Heart left ventricle (tissue), 13 donors: ENCODE measurements around the gene PPP1R12C.

Experiments used
- POLR2A ChIP-seq, 2 donors: fragments of 450-650 bp; IDR thresholded peaks; one replicate each; pipeline ENCODE4 v1.6.1; 2017; ENCODE audit warnings: antibody characterized with exemption in 2 of 2, mild to moderate bottlenecking in 2 of 2, moderate library complexity in 2 of 2
- TF ChIP-seq, protein P1 (sequence below), 12 donors: fragments of 200-600 bp; sonication (generic) in 4 of 12; IDR thresholded peaks; one replicate each; pipeline versions ENCODE4 v1.5.0 to v1.8.0; 2018 to 2022; ENCODE audit warnings: antibody characterized with exemption in 12 of 12, mild to moderate bottlenecking in 5 of 12
- donor health status: ischemic (EF 13 %, LVEDD 7.1; RV severe dilation, severe dysfunction).
- donor health status: DM: no; HTN: yes; CAD: no.
- donor health status: DM: no; HTN: no; CAD: no.
- donor health status: ischemic (EF 25% LVEDD 6.9; RV normal size, moderate dysfunction).
- donor health status: ischemic (EF 25% LVEDD 5.7; RV mildly dilated, moderate dysfunction).
- donor health status: ischemic (EF 35%, LVEDD 5.7; RV mildly dilated, moderate dysfunction).
- donor health status: nonischemic (EF 11% LVEDD 7.7; RV severe dilation, severe dysfunction).
- donor health status: DM: yes; HTN: yes; CAD: no.
- donor health status: PGD.
- donor health status: ischemic (EF 29% LVEDD 5.4; RV normal size, mild dysfunction).
- donor health status: nonischemic (EF 23%, LVEDD 6.1; RV moderate dilation, normal function).

DNA sequence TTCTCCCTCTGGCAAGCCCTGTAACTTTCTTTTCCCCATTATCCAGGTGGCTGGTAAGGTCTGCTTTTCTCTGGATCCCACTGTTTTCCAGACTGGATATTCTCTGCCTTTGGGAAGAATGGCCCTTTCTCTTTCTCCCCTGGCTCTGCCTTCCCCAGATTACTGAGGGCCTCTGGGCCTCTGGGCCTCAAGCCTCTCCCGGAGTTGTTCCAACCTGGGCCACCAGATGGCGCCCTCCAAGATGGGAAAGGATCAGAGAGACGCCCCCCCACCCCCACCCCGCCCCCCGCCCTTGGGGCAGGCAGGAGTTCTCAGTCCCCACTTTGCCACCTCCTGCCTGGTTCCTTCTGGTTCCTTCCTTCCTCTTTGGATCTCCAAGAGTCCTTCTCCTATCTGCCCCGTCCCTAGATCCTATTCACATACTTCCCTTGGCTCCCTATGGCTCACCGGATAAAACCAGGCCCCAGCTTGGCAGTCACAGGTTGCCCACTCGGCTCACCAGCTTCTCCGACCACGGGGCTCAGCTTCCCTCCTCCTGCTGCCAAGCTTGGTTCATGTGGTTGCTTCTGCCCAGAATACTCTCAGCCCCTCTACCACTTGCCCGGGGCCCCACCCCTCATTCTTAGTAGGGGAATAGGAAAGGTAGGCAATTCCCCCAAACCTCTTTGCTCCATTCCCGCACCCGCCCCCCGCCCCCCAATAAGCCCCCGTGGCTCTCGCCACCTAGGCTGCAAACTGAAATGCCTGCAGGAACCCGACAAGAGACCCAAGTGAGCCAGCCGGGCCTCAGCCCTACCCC lies 28.7 kb downstream of the PPP1R12C start:
- TF ChIP-seq, protein P1, sequence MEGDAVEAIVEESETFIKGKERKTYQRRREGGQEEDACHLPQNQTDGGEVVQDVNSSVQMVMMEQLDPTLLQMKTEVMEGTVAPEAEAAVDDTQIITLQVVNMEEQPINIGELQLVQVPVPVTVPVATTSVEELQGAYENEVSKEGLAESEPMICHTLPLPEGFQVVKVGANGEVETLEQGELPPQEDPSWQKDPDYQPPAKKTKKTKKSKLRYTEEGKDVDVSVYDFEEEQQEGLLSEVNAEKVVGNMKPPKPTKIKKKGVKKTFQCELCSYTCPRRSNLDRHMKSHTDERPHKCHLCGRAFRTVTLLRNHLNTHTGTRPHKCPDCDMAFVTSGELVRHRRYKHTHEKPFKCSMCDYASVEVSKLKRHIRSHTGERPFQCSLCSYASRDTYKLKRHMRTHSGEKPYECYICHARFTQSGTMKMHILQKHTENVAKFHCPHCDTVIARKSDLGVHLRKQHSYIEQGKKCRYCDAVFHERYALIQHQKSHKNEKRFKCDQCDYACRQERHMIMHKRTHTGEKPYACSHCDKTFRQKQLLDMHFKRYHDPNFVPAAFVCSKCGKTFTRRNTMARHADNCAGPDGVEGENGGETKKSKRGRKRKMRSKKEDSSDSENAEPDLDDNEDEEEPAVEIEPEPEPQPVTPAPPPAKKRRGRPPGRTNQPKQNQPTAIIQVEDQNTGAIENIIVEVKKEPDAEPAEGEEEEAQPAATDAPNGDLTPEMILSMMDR (IDR thresholded peaks at IDR 0.05) = peak; percentile 81 to 96 (median 88)
- TF ChIP-seq POLR2A (IDR thresholded peaks at IDR 0.05) = no peak
